ENCODE results near the gene CATSPERD.

The CATSPERD gene, protein sequence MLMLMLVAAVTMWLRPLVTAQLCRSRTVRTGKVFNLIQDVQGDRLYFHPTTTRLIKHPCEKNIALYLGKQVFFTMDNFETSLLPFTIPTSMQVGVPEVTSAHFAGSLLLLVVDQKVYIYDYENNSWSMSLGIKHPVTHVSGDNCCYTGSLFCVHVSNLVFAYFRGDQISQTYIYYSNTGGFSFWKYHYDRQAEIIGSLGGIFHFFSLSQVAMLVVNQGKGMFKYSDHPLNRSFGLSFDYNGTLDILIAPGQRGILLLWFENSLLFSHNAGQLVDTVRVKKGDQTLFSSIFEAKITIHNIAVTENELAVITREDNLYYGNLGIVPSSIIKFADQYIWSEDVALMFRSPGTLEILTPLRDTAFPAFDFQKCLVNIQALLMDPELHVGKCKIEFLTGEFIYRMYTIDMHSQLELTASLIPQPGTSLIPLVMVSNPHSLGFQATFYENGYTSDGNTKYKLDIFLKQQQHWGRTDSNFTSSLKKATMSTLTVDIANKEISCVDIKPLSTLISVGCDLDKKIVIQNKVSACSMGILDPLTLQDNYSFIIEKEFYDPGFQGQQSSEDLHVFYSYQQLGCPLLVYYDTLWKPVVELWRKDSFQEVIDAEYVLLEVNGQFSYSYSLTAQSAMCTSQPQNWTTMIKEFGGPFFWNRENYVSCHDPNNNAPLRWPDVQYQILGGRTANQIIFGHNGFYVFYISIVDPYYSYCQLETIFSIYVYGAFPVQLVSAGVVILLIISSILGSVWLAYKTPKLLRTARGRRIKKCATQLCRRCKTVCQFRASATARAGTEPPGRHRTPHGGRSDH

DNA sequence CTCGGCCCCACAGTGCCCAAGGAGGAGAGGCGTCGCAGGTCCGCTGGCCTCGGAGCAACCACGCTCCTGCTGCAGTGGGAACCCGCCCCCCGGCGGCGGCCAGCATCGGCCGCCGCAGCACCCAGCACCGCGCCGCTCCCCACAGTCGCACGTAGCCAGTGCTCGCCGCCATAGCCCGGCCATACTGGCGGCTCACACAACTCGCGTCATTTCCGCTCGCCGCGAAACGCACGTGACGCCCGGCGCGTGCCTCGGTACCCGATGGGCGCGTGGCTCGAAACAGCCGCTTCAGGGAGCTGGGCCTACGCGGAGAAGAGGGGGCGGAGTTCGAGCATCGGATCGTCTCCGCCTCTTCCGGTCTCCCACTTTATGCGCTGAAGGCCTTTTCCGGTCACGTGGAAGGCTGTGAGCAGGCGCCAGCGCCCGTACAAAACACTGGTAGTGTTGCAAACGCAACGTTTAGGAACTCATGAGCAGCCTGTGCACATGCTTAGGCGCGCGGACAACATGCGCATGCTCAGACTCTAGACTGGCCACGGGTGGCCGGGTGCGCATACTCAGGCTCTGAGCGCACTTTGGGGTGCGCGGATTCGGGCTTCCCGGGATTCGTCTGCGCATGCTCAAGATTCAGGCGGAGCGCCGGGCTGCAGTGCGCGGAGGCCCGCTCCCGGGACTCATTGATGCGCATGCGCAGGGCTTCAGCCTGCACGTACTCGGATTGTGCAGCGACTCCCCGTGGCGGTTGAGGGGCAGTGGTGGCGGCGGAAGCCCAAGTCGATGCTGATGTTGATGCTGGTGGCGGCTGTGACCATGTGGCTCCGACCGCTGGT is at the start of gene CATSPERD, which contains the start of gene LONP1:
Gene CATSPERD, plus strand, starts transcription at position 677 of the 830 bp plus-strand sequence. Its CDS starts 101 bp downstream, at position 778.
Gene LONP1, minus strand, starts transcription at position 186 of the 830 bp plus-strand sequence. Its CDS starts 14 bp downstream, at position 172.
- peak; percentile 97 for DNase-seq (ENCODE audit: low read depth)

DNA sequence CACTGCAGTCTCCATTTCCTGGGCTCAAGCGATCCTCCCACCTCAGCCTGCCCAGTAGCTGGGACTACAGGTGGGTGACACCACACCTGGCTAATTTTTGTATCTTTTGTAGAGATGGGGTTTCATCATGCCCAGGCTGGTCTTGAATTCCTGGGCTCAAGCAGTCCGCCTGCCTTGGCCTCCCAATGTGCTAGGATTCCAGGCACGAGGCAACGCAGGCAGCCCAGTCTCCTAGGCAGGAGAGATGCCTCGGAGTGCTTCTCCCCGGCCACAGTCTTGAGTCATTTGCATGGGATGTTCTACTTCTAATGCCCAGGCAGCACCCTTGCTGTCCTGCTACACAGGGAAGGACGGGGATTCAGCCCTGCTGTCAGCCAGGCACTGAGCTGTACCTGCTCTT is 48.8 kb upstream of the CATSPERD start:
- DNase-seq (ENCODE audit: low read depth) = no peak

DNA sequence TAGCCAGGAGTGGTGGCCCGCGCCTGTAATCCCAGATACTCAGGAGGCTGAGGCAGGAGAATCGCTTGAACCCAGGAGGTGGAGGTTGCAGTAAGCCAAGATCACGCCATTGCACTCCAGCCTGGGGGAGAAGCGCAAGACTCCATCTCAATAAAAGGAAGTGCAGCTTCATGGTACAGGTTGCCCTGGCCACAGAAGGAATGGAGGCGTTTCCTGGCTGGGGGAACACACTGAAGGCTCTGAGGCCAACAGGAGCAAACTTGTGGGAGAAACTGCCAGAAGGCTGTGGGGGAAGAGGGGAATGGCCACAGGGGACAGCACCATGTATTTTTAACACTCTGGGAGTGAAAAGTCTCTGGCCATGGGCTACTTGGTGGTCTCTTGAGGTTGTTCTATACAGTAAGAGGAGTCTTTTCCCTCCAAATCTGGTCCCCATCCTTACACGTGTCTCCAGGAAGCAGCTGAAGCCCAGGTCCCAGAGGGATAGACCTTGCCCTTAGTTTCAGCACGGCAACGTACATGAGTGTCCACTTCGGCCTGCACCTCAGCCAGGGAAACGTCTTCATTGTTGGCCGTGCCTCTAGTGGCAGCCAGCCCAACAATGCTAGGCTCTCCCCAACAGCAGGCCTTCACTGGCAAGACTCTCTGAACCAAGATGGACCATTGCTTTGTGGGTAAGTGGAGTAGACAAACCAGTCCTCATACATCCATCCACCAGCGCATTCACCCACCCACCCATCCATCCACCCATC is 47.6 kb upstream of the CATSPERD start:
- DNase-seq (ENCODE audit: low read depth) = no peak

DNA sequence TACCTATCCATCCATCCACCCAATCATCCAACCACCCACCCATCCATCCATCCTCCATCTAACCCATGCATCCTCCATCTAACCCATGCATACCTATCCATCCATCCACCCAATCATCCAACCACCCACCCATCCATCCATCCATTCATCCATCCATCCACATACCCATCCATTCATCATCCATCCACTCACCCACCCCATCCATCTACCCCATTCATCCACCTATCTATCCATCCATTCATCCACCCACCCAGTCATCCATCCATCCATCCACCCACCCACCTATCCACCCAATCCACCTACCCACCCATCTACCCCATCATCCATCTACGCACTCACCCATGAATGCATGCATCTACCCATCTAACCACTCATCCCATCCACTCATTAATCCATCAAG is 46.7 kb upstream of the CATSPERD start:
- DNase-seq (ENCODE audit: low read depth) = no peak

DNA sequence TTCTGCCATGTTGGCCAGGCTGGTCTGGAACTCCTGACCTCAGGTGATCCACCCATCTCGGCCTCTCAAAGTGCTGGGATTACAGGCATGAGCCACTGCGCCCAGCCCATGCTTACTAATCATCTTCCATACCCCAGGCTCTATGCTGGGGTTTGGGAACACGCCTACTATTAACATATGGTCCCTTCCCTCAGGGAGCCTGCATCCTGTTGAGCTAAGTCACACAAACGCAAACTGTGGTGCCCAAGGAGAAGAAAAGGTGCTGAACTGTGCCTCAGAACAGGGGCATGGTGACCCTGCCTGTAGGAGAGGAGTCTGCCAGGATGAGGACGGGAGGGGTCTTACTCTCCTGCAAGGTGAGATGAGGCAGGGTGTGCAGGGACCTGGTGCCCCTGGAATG is 45.7 kb upstream of the CATSPERD start:
- DNase-seq (ENCODE audit: low read depth) = no peak

DNA sequence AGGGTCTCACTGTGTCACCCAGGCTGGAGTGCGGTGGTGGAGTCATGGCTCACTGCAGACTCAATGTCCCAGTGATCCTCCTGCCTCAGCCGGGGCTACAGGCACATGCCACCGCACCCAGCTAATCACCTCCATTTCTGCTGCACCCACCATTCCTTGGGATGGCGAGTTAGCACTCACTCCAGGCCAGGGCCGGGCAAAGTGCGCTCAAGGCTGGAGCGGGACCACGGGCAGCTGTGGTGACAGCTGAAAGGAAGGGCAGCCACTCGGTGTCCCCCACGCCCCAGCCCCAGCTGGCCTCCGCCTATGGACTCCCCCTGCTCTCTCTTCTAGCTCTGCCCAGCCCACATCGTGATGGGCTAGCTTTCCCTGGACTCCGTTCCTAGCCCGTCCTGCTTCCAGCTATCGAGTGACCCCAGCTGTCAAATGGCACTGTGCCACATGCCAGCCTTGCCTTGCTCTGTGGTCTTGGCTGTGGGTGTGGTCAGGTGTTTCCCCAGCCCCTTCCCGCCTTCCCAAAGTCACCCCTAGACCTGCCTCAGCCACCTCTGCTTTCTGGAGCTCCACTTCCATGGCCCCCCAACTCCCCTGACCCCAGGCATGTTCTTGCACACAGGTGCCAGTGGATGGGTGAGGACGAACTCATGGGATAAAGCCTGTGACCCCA is 44.2 kb upstream of the CATSPERD start:
- no peak for DNase-seq (ENCODE audit: low read depth)

DNA sequence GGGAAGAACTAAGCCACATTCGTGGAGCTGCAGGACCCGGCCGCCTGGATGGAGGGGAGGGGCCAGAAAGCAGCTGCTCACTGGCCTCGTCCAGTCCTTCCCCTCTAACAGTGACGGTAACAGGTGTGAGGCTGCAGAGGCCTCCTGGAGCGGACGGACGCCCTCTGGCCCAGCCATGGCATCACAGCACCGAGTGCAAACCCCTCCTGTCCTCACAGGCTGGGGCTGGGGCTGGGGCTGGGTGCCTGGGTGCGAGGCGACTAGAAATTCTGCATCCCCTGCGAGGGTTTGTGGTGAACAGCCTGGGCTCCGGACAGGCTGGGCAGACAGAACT is 43.7 kb upstream of the CATSPERD start:
- no peak for DNase-seq (ENCODE audit: low read depth)

DNA sequence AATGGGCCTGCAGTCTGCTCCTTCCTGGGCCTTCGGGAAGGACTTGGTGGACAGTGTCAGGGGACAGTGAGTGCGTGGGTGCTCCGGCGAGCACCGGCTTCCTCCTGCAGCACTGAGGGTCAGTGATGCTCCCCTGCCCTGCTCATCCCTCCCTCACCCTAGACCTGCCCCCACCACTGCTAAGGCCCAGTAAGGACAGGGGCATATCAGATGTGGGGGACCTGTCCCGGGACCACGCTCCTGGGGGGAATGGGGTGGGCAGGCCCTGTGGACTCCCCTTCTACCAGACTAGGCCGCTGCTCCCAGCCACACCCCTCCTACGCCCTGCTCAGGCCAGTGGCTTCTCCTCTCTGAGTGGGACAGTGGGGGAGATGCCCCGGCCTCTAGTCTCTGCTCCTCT is 43.3 kb upstream of the CATSPERD start:
- DNase-seq (ENCODE audit: low read depth) = no peak

DNA sequence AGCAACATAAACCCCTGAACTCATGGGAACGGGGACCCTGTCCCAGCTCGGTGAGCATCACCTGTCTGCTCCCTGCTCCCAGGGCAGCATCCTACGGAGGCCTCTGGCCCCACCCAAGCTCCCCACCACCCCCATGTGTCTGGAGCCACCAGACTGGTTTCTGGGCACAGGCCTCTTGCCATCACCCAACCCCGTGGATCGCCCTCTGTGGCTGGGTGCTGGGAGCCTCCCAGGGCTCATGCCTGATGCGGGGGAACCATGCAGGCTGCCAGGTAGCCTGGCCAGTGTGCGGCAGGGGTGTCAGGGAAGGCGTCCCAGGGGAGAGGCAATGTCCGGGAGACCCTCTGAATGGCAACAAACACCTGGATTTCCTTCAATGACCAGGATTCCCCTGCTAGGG is 42.9 kb upstream of the CATSPERD start:
- no peak for DNase-seq (ENCODE audit: low read depth)

DNA sequence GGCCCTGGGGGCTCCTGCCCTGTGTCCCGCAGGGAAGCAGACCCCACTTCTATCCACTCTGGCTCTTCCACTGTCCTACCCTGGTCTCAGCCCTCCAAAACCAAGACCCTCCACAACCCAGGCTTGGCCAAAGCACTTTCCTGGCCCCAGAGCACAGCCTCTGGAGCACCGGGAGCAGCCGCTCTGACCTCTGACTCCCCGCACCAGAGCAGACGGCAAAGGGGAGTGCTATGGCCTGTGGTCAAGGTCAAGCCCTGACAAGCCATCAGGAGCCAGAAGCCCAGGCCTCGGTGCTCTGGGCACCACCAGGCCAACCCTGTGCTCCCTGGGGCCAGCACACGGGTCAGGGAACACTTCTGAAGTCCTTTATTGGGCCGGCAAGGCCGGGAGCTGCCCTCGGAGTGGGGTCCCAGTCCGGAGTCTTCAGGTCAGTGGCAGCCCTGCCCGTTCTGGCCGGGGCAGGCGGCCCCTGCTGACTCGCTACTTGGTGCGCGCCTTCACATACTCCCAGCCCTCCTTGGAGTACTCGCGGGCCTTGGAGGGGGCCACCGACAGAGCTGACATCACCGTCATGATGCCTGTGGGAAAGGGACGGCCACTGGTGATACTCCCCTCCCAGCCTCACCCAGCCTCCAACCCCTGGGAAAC is 42.2 kb upstream of the CATSPERD start:
- no peak for DNase-seq (ENCODE audit: low read depth)

DNA sequence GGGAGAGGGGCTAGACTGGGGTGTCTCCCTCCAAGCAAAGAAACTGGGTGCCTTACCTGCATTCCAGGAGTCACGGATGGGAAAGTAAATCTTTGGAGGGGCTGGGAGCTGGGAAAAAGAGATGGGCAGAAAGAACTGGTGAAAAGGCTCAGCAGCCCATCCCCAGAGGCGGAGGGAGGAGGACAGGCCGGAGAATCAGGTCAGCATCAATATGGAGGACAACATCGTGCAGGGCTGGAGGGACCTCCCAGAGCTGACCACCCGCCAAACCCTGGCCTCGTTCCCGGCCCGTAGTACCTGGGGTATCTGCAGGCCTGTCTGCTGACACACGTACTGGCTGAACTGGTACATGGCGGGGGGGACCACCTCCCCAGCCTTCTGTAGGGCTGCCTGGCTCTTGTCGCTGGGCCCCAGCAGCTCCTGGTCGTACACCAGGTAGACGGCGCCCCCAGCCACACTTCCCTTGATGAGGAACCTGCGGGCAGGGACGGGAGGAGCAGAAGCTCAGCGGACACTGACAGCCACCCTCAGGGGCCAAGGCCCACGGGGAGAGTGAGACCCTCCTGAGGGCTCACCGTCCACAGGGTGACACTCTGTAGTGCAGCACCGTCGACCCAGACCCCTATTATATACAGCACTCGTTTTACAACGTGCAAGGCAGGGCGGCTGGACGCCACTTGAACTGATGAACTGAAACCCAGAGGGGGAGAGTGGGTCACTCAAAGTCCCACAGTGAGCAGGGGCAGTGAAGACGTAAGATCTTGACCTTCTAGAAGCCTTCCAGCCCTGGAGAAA is 41.0 kb upstream of the CATSPERD start:
- no peak for DNase-seq (ENCODE audit: low read depth)

DNA sequence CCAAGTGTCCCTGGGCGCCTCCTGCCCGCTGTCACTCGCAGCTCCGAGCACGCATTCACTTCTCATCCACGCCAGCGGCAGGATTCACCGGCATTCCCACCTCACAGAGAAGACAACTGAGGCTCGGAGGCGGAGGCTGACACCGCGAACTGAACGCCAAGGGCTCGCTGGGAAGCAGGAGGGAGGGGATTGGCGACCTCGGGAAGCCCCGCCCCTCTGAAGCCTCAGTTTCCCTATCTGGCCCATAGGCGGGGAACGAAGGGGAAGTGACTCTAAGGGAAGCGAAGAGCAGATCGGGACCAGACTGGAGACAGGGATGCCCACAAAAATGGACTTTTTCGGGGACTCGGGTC is 40.4 kb upstream of the CATSPERD start:
- DNase-seq (ENCODE audit: low read depth) = no peak

DNA sequence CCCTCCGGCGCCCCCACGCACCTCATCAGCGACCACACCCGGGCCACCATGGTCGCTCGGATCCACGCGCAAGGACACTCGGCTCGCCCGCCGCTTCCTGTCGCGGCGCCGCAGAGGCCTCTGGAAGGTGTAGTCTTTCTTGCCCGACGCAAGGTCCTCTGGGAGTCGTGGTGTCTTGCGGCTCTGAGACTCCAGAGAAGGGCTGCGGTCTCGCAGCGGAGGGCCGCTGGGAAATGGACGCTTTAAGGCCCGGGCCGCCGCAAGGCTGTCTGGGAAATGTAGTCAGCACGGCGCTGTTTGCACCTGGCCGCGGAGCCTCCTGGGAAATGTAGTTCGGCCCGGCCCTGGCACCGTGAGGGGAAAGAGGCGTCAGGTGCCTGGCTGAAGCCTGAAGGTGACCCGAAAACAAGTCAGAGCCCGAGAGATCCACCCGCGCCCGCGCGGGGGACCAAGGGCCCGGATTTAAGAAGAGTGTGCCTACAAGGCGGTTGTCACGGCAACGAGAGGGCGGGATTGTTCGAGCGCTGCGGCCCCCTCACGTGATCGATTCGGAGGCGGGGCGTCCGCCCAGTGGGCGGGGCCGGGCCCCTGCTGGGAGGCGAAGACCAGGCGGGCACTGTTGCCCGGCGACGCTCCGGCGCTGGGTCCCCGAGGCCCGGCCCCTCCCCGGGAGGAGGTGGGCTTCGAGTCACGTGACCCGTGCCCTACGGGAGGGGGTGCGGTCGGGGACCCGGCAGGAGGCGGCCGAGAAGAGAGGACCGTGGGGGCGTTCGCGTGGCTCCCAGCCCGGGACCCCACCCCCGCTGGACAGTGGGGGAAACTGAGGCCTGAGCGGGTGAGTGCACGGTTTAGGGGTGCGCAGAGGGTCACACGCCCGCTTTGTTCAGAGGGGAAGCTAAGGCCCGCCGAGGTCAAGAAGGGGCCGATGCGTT is 39.7 kb upstream of the CATSPERD start, which contains the start of the genes HSD11B1L and MICOS13:
Gene HSD11B1L, plus strand, starts transcription at position 591 of the 932 bp plus-strand sequence. CDS start 3,806 bp downstream, outside the sequence.
Gene MICOS13, minus strand, starts transcription at position 80 of the 932 bp plus-strand sequence. Its CDS starts 30 bp downstream, at position 50.
- DNase-seq (ENCODE audit: low read depth) = peak; percentile 96

DNA sequence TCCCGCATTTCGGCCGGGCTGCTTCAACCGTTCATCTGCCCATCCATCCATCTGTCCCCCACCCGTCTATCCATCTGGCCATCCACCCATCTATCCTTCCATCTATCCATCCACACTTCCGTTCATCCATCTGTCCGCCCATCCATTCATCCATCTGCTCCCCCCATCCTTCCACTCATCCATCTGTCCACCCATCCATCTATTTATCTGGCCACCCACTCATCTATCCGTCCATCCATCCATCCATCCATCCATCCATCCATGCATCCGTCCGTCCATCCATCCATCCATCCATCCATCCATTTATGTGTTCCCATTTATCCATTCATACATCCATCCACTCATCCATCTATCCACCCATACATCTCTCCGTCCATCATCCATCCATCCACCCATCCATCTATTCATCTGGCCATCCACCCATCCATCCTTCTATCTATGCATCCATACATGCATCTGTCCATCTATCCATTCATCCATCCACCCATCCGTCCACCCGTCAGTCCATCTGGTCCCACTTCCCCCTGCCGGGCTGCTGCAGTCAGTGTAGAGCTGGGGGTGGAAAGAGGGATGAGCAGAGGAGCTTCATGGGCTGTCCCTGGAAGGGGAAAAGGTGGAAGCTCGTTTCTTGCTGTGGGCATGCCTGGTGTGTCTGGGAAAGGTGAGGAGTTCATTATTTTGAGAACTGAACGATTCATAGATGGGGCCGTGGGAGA is 38.9 kb upstream of the CATSPERD start:
- DNase-seq (ENCODE audit: low read depth) = no peak

DNA sequence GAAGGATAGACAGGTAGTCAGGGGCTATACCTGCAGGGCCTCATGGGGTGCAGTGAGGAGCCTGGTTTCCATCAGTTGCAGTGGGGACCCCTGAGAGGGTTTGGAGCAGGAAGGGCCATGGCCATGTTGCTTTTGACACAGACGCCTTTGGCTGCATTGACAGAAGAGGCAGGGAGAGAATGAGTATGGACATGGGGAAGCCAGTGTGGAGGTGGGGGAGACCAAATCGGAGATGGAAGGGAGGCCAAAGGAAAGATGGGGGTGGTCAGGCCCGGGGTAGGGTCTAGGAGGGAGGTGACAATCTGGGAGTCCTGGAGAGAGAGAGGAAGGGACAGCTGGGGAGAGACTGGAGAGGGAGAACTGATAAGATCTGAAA is 38.3 kb upstream of the CATSPERD start:
- no peak for DNase-seq (ENCODE audit: low read depth)

DNA sequence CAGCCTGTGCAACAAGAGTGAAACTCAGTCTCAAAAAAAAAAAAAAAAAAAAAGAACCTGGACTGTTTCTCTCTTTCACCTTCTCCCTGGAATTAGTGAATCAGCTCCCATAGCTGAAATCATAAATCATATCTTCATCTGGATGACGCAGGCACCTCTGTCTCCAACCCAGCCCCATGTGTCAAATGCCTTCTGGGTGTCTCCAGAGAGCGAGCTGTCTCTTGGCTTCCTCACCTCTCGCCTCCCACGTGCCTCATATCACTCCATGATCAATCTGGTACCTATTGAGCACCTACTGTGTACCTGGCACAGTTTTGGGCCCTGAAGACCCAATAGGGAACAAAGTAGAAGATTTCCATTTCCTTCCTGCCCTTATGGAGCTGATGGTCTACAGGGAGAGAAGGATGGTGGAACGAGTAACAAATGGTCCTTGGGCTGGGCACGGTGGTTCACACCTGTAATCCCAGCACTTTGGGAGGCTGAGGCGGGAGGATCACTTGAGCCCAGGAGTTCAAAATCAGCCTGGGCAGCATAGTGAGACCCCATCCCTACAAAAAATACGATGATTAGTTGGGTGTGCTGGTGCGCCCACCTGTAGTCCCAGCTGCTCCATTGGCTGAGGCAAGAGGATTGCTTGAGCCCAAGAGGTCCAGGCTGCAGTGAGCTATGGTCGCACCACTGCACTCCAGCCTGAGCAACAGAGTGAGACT is 37.1 kb upstream of the CATSPERD start:
- no peak for DNase-seq (ENCODE audit: low read depth)
